ENCODE data around the gene LIN9.
"Not testable (repeated sequence)": the region's sequence is repeated elsewhere in the genome, so short reads cannot be mapped to it uniquely, and the experiment has no call there.

Gene LIN9

DNA sequence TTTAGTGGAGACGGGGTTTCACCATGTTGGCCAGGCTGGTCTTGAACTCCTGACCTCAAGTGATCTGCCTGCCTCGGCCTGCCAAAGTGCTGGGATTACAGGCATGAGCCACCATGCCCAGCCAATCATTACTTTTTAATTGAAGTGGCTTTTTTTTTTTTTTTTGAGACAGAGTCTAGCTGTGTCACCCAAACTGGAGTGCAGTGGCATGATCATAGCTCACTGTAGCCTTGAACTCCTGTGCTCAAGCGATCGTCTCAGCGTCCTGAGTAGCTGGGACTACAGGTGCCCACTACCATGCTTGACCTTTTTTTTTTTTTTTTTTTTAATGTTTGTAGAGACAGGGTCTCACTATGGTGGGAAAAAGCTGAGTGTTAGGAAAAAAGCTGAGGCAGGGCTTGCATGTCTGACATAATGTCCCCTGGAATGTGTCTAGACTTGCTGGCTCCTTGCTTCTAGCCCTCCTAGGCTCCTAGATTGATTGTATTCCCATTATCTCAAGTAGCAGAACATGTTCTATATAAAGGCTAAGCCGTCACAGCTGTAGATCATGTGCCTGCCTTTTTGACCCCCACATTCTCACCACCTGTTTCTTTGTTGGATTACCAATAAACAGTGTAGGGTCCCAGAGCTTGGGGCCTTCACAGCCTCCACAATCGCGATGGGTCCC lies 36.6 kb downstream of the LIN9 start:
- not testable (repeated sequence) for DNase-seq

DNA sequence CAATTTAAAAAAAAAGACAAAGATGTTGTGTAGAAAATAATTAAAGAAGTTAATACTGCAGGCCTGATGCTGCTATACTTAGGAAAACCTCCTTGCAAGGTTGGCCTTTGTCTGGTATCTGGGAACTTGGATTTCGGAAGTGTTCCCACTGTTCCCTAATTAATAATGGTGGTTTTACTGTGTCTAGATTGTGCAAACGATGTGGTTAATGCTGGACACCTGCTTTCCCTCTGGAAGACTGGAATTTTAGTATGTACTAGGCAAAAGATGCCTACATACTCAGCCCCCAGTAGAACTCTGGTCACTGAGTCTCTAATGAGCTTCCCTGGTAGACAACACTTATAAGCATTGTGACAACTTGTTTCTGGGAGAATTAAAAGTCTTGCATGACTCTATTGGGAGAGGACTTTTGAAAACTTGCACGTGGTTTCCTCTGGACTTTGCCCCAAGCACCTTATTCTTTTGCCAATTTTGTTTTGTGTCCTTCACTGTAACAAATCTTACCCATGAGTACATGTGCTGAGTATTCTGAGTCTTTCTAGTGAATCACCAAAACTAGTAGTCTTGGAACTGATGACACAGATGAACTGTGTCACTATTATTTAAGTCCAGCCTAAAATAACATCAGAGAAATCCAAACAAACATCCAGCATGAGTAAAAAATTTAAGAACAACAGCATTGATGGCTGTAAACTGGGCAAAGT lies 40.4 kb downstream of the LIN9 start:
- no peak for DNase-seq

DNA sequence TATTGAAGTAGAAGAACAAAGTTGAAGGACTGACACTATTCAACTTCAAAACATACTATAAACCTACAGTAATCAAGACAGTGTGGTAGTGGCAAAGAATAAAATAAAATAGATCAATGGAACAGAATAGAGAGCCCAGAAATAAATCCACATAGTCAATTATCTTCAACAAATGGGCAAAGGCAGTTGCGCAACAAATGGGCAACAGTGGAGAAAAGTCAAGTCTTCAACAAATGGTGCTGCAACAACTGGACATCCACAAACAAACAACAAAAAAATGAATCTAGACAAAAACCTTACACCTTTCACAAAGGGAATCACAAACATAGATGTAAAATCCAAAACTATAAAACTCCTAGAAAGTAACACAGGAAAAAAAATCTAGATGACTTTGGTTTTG lies 47.1 kb downstream of the LIN9 start:
- no peak for DNase-seq

DNA sequence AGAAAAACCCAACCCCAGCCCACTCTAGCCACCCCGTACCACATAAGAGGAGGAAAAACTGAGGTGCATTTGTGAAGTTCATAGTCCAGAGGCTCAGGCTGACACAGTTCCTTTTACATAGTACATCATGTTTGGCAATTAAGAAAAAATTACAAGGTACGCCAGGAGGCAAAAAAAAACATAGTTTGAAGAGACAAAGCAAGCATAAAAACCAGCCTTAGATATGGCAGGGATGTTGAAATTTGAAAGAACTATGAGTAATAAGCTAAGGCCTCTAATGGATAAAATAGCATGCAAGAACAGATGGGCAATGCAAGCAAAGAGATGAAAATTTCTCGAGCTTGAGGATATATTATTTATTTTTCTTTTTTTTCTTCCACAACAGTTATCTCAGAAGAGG lies 53.6 kb downstream of the LIN9 start:
- no peak for DNase-seq

DNA sequence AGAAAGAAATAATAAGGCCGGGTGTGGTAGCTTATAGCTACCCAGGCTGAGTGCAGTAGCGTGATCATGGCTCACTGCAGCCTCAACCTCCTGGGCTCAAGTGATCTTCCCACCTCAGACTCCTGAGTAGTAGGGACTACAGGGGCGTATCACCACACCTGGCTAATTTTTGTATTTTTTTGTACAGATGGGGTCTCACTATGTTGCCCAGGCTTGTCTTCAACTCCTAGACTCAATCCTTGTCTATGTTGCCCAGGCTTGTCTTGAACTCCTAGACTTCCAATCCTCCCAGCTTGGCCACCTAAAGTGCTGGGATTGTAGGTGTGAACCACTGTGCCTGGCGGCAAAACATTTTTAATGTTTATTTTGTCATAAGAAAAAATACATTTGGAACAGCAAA lies 55.0 kb downstream of the LIN9 start:
- no peak for DNase-seq

DNA sequence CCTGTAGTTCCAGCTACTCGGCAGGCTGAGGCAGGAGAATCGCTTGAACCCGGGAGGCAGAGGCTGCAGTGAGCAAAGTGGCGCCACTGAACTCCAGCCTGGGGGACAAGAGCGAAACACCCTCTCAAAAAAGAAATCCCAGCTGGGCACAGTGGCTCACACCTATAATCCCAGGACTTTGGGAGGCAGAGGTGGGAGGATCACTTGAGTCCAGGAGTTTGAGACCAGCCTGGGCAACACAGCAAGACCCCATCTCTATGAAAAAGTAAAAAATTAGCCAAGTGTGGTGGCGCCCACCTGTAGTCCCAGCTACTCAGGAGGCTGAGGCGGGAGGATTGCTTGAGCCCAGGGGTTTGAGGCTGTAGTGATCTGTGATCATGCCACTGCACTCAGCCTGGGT lies 56.1 kb downstream of the LIN9 start:
- DNase-seq = not testable (repeated sequence)

DNA sequence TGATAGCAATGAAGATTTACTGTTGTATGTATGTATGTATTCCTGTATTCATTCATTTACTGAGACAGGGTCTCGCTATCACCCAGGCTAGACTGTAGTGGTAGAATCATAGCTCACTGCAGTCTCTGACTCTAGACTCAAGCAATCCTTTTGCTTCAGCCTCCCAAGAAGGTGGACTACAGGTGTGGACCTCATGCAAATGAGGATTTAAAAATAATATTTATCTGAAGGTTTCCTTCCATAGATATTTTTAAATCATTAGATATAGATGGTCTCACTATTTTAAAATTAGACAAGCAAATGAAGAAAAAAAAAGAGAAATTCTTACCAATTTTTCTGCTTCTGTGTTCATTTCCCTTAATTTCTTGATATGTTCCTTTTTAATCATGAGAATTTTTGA lies 58.5 kb downstream of the LIN9 start:
- no peak for DNase-seq

DNA sequence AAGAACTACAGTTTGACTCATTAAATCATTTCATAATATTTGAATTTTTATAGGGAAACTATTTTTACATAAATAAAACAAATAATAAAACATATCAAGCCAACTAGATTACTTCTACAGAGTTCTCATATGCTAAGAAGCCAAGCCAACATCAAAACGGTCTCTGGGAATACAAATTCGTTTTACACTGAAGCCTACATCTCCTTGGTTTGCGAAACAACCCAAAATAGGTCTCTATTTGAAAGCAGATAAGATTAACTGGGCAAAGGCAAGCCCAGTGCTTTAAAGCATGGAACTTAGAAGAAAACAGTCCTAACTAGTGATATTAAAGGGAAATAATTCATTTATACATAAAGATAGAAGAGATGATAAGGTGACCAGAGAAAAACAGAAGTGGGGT lies 60.2 kb downstream of the LIN9 start:
- no peak for DNase-seq

DNA sequence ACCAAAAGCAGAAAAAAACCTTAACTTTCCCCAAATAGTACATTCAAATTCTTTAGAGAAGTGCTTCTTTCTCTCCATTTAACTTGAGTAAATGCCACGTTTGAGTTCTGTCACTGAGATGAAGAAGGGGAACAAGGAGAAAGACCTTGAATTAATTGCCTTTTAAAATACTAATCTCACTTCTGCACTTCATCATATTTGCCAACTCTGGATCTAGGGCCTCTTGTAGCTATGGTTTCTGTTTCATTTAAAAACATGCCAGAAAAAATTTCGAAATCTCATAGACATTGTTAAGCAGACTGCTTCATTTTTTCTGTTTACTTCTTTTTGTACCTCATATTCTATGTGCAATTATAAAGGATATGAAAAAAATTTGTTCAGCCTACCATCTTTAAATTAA lies 60.9 kb downstream of the LIN9 start:
- no peak for DNase-seq

DNA sequence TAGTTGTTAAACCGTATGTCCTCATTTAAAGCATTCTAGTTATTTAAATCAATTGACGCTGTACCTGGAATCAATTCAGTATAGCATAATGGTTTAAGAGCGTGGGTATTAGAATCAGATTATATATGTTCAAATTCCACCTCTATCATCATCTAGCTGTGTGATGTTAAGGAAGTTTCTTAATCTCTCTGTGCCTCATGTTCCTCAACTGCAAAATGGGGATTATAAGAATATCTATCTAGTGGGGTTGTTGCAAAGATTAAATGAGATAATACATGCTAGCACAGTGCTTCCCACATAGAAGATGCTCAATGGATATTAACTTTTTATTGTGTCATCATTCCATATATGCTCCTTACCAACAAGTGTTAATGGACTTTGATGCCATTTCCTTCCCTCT lies 69.5 kb downstream of the LIN9 start:
- DNase-seq = no peak

DNA sequence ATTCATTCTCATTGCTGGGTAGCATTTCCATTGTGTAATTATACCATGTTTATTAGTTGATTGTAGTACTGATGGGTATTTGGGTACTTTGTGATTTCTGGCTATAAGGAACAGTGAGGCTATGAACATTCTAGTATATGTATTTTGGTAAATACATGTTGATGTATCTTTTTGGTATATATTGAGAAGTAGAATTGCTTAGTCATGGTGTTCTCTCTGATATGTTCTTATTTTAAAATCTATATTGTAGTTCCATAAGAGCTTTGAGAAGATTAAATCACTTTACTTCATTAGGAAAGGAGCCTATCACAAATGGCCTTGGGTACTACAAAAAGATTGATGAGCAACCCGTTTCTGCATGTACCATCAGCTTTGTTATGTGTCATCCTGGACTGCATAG lies 72.1 kb downstream of the LIN9 start:
- DNase-seq = no peak

DNA sequence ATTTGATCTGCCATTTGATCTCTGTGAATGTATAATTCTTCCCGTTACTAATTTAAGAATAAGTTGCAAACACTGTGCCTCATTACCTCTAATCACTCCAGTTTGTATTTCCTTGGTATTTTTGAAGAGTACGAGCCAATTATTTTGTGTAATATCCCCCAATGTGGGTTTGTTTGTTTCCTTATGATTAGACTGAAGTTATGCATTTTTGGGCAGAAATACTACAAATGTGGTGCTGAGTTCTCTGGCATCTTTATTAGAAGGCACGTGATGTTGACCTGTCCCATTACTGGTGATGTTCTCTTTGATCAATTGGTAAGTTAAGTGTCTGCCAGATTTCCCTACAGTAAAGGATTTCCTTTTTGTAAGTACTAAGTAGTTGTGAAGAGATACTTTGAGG lies 75.2 kb downstream of the LIN9 start:
- DNase-seq = no peak

DNA sequence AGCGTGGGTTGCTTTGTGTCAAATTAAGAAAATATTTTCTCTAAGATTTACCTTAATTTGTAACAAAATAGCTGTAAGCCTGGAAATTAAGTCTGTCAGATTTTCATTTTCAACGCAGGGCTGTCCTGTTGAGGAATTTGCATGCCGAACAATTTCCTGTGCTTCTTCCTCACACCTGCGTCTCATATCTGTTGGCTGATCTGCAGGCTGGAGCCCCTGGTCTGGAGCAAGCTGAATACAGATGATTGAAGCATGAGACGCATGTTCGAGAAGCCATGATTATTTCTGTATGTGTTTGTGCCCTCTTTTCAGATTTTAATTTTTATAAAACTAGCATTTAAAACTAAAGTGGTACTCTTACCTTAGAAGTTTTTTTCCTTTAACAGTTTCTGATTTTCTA lies 75.7 kb downstream of the LIN9 start:
- DNase-seq = no peak

DNA sequence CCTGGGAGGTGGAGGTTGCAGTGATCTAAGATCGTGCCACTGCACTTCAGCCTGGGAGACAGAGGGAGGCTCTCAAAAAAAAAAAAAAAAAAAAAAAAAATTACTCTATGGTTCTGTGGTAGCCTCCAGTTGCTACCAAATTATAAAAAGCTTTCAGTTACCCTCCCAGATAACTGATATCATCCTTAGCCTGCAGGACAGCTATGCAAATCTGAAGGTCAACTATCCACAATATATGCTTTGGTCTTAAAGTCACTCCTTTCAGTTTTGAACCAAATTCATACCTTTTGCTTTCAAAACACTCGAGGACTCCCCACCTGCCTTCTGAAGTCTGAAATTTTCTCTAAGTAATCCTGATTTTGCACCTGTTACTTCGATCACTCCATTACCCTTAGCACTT lies 82.4 kb downstream of the LIN9 start:
- no peak for DNase-seq

DNA sequence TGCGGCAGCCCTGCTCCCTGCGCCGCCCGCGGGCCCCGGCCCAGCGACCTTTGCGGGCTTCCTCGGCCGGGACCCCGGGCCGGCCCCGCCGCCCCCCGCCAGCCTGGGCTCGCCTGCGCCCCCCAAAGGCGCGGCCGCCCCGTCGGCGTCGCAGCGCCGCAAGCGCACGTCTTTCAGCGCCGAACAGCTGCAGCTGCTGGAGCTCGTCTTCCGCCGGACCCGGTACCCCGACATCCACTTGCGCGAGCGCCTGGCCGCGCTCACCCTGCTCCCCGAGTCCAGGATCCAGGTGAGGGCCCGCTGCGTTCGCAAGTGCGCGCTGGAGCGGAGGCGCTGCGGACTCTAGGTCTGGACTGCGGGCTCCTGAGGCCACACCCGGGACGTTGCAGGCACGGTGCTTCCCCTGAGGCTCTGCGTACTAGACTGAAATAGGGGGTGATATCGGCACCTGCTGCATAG lies 85.1 kb downstream of the LIN9 start:
- DNase-seq = no peak

DNA sequence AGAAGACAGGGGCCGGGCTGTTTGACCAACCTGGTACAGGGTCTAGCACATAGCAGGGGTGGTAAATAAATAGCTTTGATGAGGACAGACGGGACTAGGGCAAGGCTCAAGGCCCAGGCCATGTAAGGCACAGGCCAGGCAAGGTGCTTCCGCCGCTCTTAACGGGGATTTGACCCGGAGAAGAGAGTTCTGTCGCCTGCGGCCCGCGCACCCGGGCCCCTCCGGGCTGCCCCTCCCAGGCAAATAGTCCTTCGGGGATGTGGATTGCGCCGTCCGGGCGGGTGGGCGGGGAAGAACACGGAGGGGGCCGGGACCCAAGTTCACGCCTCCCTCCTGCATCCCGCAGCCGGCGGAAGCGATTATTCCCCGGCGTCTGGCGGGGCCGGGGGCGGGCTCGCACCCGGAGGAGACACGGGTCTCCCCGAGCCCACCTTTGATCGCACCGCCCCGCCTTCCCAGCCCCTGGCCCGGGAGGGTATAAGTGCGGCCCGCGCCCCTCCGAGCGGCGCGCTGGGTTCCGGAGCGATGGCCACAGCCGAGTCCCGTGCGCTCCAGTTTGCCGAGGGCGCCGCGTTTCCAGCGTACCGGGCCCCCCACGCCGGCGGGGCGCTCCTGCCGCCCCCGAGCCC lies 85.7 kb downstream of the LIN9 start, which contains the start of gene MIXL1:
Gene MIXL1, plus strand, starts transcription at position 508 of the 629 bp plus-strand sequence. Its CDS starts 18 bp downstream, at position 526.
- DNase-seq = no peak

DNA sequence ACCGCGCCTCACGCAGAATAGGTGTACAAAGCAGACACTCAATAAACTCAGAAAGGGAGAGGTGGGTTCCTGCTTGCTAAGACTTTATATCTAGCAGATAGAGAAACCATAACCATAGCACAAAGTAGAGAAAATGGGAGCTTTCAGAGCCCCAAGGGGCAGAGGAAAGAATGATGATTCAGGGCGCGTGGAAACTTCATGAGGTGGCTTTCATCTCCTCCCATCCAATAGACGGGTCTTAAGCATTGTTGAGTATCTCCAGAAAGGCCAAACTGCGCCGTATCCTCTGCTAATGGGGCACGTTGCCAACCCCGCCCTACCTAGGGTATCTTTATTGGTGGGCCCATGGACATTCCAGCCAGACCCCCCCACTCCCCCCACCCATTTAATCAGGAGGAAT lies 86.3 kb downstream of the LIN9 start:
- no peak for DNase-seq

DNA sequence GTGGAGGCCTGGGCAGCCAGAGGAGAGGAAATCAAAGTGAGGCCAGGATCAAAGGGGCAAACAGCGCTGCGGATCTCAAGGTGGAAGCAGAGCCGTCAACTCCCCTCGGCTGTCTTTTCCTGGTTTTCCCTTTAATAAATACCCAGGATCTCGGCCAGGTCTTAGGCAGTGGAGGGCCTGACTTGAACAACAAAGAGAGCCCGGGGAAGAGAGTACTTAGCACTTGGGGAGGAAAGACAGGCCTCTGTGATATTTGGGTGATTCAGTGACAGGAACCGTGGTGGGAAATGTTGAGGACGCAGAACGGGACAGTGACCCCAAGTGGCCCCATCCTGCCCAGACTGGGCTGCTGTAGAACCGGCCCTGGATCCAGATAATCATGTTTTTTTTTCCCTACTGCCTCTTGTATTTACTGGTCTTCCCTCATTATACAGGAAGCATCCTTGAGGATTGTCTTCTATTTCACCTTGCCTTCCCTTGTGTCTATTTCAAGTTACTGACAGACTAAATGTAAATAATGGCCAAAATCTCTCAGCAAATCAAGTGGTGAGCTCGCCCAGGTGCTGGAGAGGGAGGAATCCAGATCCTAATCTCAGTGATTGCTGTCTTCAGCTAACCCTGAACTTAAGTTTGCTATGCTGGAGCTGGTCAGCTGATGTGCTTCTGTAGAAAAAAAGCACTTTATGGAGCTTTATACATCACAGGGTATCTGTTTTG lies 88.3 kb downstream of the LIN9 start:
- no peak for DNase-seq

DNA sequence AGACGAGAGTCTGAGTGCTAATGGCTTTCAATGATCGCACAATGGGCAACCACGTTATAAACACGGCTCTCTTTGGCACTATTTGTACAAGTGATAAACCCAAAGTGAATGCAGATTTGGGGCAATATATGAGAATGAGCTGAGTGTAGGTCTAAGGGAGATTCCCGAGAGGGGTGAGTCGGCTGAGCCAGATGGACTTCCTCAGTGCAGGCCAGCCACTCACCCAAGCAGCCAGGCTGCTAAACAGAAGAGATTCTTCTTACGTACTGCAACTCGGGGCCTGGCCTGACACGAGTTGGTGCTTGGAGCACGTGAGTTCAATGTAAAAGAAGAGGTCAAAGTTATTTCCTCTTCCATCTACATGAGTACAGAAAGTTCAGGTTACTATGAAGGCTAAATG lies 91.7 kb downstream of the LIN9 start:
- DNase-seq = peak in 1 of 2 experiments; percentile 12

DNA sequence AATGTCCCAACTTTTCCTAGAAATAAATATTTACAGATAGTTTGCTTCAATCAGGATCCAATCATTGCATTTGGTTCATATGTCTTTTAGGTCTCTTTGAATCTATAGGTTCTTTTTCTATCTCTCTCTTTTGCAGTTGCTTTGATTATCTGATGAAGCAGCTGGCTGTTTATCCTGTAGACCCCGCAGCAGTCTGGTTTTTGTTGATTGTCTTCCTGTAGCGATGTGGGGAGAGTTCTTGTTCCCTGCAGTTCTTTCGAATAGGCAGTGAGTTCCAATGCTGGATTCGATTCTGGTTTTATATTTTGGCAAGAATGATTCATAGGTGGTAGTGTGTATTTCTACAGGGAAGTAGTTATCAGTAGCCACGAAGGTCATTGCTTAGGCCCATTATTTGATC lies 92.9 kb downstream of the LIN9 start:
- no peak for DNase-seq

DNA sequence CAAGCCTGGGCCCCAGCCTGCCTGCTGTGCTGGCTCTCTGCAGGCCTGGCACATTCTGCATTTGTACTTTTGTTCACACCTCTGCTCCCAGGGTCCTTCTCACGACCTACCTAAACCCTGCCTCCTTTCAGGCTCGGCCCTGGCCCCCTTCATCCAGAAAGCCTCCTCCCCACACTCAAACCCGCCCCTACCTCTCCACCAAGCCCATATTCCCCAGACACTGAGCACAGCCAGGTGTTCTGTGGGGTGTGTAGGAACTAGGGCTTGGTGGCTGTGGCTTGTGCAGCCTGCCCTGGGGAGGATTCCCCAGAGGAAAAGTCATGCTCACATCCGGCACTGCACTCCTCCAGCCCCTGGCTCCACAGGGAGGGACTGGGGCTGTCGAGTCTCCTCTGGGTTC lies 93.7 kb downstream of the LIN9 start:
- no peak for DNase-seq

DNA sequence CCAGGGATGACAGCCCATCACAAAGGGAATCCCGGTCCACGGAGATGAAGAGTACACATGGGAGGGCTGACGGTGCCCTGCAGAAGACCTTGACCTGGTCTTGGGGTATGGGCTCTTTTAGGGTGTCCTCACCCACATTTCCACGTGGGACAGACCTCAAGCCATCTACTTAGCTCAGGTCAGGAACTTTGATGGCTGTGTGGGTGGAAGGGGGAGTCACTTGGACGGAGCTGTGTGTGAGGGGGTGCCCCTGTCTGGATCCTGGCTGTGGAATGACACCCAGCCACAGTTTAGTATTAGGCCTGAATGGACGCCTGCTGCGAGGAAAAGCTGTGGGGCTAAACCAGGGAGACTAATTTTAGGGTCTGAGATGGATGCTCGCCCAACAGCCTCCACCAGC lies 96.4 kb downstream of the LIN9 start:
- no peak for DNase-seq

DNA sequence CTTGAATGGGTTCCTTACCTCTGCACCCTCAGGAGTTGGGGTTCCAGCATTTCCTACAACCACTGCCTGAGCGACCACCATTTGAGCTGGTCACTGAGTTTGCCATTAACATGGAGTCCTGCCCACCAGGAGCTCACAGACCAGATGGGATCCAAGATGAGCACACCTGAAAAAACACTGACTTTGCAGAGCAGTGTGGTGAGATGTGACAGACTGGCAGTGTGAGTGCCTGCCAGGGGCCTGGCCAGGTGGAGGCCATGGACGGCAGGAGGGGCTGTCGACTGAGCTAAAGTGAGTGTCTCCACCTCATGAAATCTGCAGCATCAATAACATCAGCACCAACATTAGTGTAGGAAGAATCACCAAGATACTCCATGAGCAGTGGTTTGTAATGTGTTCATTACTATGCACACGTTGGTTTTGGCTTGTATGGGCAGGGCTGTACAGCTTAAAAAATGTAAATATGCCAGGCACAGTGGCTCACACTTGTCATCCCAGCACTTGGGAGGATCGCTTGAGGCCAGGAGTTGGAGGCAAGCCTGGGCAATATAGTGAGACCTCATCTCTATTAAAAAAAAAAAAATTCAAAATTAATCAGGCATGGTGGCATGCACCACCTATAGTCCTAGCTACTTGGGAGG lies 97.7 kb downstream of the LIN9 start:
- no peak for DNase-seq
